Neural cell (in vitro differentiated cells): ENCODE results near the gene P2RX2. TPM values are rescaled to one million over a fixed set of nuclear protein-coding genes. Genes with fewer than 3 reads are reported as not detected.

Experiments
- H2AFZ ChIP-seq: fragments of 200-600, 300-800 bp; sonication (generic), shearing (Covaris generic); 2 replicates; pipeline ENCODE4 v1.6.0; 2014; ENCODE audit warnings: low read depth, mild to moderate bottlenecking, antibody characterized with exemption, low read length, moderate library complexity
- H3F3A ChIP-seq: fragments of 200-600 bp; shearing (Covaris generic); 2 replicates; pipeline ENCODE4 v1.6.1; 2016; ENCODE audit warnings: mild to moderate bottlenecking, moderate library complexity, mixed read lengths, antibody characterized with exemption, low read length; ENCODE audit not compliant: insufficient read depth, poor library complexity, severe bottlenecking
- H3K27ac ChIP-seq: fragments of 200-600, 300-800 bp; sonication (generic), shearing (Covaris generic); 2 replicates; pipeline ENCODE4 v1.5.1; 2014; ENCODE audit warnings: mild to moderate bottlenecking, low read length, moderate library complexity
- H3K27me3 ChIP-seq: fragments of 300-800, 200-600 bp; sonication (generic), shearing (Covaris generic); 2 replicates; pipeline ENCODE4 v1.6.0; 2014; ENCODE audit warnings: mild to moderate bottlenecking, low read depth, low read length, moderate library complexity; ENCODE audit not compliant: insufficient read depth
- H3K36me3 ChIP-seq: fragments of 300-800, 200-600 bp; sonication (generic), shearing (Covaris generic); 2 replicates; pipeline ENCODE4 v1.5.1; 2014; ENCODE audit warnings: mild to moderate bottlenecking, antibody characterized with exemption, low read length, moderate library complexity; ENCODE audit not compliant: insufficient read depth
- H3K4me2 ChIP-seq: fragments of 300-800, 200-600 bp; sonication (generic), shearing (Covaris generic); 2 replicates; pipeline ENCODE4 v1.6.0; 2014; ENCODE audit warnings: mild to moderate bottlenecking, low read length
- H3K4me3 ChIP-seq: fragments of 300-800, 200-600 bp; sonication (generic), shearing (Covaris generic); 2 replicates; pipeline ENCODE4 v1.5.1; 2014; ENCODE audit warnings: mild to moderate bottlenecking, low read length, moderate library complexity
- H3K79me2 ChIP-seq: fragments of 200-600 bp; shearing (Covaris generic); replicated peaks from 2 replicates; pipeline ENCODE4 v1.6.0; 2014; ENCODE audit warnings: mild to moderate bottlenecking, low read length, moderate library complexity; ENCODE audit not compliant: insufficient read depth
- H3K9ac ChIP-seq: fragments of 300-800, 200-600 bp; sonication (generic), shearing (Covaris generic); 2 replicates; pipeline ENCODE4 v1.6.1; 2016; ENCODE audit warnings: mild to moderate bottlenecking, low read length, mixed read lengths
- H3K9me2 ChIP-seq: fragments of 200-600 bp; shearing (Covaris generic); 2 replicates; pipeline ENCODE4 v1.6.1; 2016; ENCODE audit warnings: mild to moderate bottlenecking, low read length, mixed read lengths; ENCODE audit not compliant: insufficient read depth
- H3K9me3 ChIP-seq: fragments of 200-600, 300-800 bp; sonication (generic), shearing (Covaris generic); 2 replicates; pipeline ENCODE4 v1.6.1; 2016; ENCODE audit warnings: mild to moderate bottlenecking, mixed run types, low read length, moderate library complexity, mixed read lengths
- H4K20me1 ChIP-seq: fragments of 200-600 bp; shearing (Covaris generic); 2 replicates; pipeline ENCODE4 v1.6.1; 2016; ENCODE audit warnings: mild to moderate bottlenecking, mixed run types; ENCODE audit not compliant: insufficient read depth
- CTCF ChIP-seq: fragments of 450-650 bp; IDR thresholded peaks from 2 replicates; pipeline ENCODE4 v1.5.1; 2014; ENCODE audit warnings: antibody characterized with exemption, mild to moderate bottlenecking, moderate library complexity; ENCODE audit not compliant: poor library complexity, severe bottlenecking
- EP300 ChIP-seq: fragments of 450-650 bp; conservative IDR thresholded peaks from 2 replicates; pipeline ENCODE4 v1.6.1; 2014; ENCODE audit warnings: antibody characterized with exemption, mild to moderate bottlenecking, moderate library complexity; ENCODE audit not compliant: poor library complexity, severe bottlenecking
- EZH2 ChIP-seq: fragments of 200-600, 300-800 bp; shearing (Covaris generic), sonication (generic); IDR thresholded peaks from 2 replicates; pipeline ENCODE4 v1.6.1; 2014; ENCODE audit warnings: antibody characterized with exemption, low read length, borderline replicate concordance, mild to moderate bottlenecking; ENCODE audit not compliant: insufficient read depth, poor library complexity, severe bottlenecking
- MXI1 ChIP-seq: fragments of 450-650 bp; conservative IDR thresholded peaks from 2 replicates; pipeline ENCODE4 v1.6.1; 2014; ENCODE audit warnings: antibody characterized with exemption, mild to moderate bottlenecking; ENCODE audit not compliant: poor library complexity, severe bottlenecking
- POLR2AphosphoS5 ChIP-seq: IDR thresholded peaks from 2 replicates; pipeline ENCODE4 v1.6.1; 2012
- RAD21 ChIP-seq: fragments of 450-650 bp; conservative IDR thresholded peaks from 2 replicates; pipeline ENCODE4 v1.6.1; 2014; ENCODE audit warnings: antibody characterized with exemption, mild to moderate bottlenecking, moderate library complexity
- REST ChIP-seq: IDR thresholded peaks from 2 replicates; pipeline ENCODE4 v1.6.1; 2012; ENCODE audit warnings: borderline replicate concordance
- SMC3 ChIP-seq: fragments of 450-650 bp; conservative IDR thresholded peaks from 2 replicates; pipeline ENCODE4 v1.6.1; 2014; ENCODE audit warnings: antibody characterized with exemption, mild to moderate bottlenecking, moderate library complexity; ENCODE audit not compliant: poor library complexity
- TAF1 ChIP-seq: IDR thresholded peaks from 2 replicates; pipeline ENCODE4 v1.6.1; 2012; ENCODE audit warnings: low read depth
- polyA plus RNA-seq: library from polyadenylated mRNA; depleted of rRNA; stranded (reverse); fragments of >200 nt; gene quantifications from 2 replicates; pipeline ENCODE4 v1.2.3, GENCODE V29; 2014

P2RX2 gene
- polyA plus RNA-seq, 1 donor from 2014 or later, result not detected

GRCh38 chr12:132665149-132665491, 46.5 kb downstream of the P2RX2 start (continued):
- TF ChIP-seq REST (no peak), RAD21 (no peak)

- no peak overlapping the region for H3K4me2 ChIP-seq
- H3K36me3 ChIP-seq, result no peaks in the 10 kb centered on the region
- H3K9me2 ChIP-seq, result no peaks in the 10 kb centered on the region
- H3F3A ChIP-seq, result no peaks in the 10 kb centered on the region
- H4K20me1 ChIP-seq, result no peaks in the 10 kb centered on the region
- no peaks in the 10 kb centered on the region for H3K79me2 ChIP-seq
- H3K4me3 ChIP-seq, result no peak overlapping the region
- H2AFZ ChIP-seq, result no peak overlapping the region
- no peak overlapping the region for H3K9ac ChIP-seq
- H3K27me3 ChIP-seq, result no peaks in the 10 kb centered on the region
- no peaks in the 10 kb centered on the region for H3K9me3 ChIP-seq
- H3K27ac ChIP-seq, result no peak overlapping the region
- TF ChIP-seq RAD21 (no peak), TAF1 (no peak), REST (no peak), EZH2 (no peak), EP300 (no peak), SMC3 (no peak), CTCF (no peak), POLR2AphosphoS5 (no peak), MXI1 (no peak)
Observed at GRCh38 chr12:132665794-132666193, 47.2 kb downstream of the P2RX2 start.
